Stimulated activated CD4-positive, alpha-beta T cell treated with anti-CD3 and anti-CD28 coated beads, Interleukin-12 subunit alpha, Interleukin-12 subunit beta, amount 100 ng/mL, for 48 hours (primary cell): ENCODE results near the gene HIVEP2.
A peak's percentile ranks its signal among the peaks of the same experiment; 100 is the strongest.

Source experiments
- DNase-seq, 3 donors: peaks; one replicate each; pipeline ENCODE4 v3.0.0-alpha.2; 2020; ENCODE audit warnings: low read depth in 2 of 3, low spot score in 1 of 3

Gene HIVEP2

DNA sequence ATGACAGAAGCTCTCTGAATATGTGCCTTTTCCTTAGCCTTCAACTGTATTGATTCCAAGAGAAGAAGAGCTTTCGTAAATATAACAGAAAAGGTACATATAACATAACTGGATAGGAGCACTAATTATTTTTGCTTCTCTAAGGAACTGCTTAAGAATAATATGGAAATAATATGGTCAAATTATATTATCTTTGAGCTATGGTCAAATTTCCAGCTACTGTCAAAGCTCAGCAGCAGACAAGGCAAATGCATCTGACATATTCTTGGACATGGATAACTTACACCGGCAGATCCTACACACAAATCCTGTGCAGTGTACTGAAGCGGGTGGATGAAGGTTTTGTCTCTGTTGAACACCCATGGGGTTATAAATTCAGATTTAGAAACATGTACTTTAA lies 150.6 kb downstream of the HIVEP2 start:
- DNase-seq: no peak

DNA sequence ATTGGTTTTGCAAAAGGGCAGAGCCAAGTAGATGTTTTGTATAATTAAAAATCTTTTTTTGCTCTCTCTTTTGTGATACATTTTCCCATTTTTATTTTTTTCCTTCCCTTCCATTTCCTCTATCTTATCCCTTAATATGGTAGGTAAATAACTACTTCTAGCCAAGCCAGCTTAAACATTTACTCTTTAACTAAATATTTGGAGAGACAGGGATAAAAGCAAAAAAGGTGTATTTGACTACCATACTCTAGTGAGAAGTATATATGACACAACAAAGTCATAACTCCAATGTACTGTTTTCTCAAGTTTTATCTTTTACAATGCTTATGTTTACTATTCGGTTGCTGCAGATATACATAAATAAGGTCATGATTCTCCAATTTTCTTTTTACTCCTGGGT lies 154.7 kb downstream of the HIVEP2 start:
- no peak for DNase-seq

DNA sequence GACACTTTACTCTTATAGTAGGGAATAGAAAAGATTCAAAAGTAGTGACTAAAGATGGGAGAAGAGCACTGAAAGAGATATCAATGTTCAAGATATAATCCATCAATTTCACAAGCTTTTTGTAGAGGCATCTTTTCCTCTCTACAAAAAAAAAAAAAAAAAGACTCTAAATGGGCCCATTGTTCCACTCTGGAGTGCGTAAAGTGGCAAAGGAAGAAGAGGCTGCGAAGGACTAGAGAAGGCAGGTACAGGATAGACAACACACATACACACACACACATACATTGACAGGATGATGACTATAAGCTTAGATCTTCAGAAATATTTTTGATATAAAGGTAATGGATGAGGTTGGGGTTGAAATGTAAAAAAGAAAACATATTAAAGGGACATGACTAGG lies 157.6 kb downstream of the HIVEP2 start:
- no peak for DNase-seq

DNA sequence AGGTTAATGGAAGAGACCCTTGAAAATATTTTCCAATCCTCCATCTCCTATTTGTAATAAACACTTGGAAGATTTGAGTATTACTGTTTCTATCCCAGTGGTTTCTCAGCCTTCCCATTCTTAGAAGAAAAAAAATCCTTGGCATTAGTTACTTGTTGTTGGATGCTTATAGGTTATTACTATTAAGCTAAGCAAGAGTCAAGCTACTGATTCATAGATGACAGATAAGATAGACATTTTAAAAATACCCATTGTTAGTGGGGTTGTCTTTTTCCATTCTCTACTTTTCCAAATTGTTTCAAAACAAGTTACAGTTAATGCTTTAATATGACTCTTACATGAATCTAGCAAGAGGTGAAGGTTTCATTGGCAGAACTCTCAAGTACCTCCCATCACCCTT lies 158.5 kb downstream of the HIVEP2 start:
- no peak for DNase-seq

DNA sequence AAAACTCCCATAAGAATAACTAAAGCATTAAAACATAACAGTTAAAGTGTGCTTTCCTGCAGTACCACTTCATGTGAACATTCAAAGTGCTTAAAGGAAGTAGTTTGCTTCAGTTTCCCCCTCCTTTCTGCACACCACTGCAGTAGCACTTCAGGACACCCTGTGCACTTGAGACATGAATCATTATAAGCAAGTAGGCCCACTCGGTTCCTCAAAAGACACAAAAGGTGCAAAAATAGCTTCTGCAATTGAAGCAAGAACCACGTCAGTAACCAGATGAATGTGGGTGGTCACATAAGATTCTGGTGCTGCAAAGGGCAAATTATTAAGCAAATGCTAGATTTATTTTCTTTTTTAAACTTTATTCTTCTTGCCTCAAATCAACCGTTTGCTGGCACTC lies 160.6 kb downstream of the HIVEP2 start:
- no peak for DNase-seq

DNA sequence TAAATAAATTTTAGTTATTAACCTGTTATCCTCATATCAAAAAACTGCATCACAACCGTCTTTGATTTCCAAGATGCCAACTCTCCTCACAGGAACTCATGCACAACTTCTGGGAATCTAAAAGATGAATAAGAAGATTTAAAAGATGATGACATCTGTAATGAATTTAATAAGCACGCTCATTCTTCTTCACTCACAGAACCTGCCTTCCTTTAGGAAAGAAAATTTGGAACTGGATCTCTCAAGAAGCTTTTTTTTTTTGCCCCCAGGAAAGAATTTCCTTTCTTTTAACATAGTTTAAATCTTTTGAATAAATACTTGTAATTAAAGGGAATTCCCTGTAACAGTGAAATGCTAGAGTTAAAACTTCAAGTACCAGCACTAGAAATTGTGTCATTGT lies 161.5 kb downstream of the HIVEP2 start:
- DNase-seq: no peak

DNA sequence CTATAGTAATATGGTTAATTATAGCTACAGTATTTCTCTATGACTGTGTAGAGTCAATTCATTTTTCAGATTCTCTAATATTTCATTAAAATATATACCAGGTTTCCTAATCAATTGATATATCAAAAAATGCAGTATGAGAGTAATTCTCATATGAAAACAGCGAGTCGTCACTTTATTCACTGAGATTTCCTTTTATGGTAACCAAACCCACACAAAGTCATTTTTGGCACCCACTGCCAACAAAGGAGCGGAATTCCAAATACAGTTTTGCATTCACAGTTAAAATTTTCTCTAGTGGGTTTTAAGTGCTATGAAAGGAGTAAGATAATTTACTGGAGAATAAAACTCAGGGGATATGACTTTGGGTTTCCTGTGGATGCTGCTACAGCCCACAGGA lies 163.8 kb downstream of the HIVEP2 start:
- no peak for DNase-seq

DNA sequence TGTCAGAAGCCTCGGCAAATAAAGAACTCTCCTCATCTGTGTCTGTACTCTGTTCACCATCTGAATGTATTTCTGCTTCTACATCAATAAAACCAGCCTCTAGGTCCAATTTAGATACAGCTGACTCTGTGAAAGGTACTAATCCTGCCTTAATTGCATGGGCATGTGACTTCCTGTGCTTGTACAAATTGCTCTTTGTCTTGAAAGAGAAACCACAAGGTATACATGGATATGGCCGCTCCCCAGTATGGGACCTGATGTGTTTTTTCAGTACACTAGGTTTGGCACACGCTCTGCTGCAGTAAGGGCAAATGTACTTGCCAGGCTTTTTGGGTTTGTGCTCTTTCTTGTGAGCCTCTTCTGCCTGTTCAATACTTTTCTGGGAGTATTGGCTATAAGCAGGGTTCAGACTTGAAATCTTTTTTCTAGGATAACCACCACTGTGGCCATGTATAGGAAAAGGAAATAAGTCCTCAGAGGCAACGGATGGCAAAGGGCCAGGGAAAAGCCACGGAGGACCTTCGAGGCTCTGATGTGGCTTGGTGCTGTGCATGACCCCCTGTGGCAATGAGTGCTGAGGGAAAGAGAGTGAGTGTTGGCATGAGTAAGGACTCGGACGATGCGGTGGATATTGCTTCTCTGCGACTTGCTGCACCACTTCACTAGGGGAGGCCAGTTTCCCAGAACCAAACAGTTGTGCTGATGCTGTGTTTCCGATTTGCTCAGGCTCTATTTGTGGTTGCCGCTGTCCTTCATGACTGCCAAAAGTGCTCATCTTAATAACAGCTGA lies 170.9 kb downstream of the HIVEP2 start:
- DNase-seq: no peak

DNA sequence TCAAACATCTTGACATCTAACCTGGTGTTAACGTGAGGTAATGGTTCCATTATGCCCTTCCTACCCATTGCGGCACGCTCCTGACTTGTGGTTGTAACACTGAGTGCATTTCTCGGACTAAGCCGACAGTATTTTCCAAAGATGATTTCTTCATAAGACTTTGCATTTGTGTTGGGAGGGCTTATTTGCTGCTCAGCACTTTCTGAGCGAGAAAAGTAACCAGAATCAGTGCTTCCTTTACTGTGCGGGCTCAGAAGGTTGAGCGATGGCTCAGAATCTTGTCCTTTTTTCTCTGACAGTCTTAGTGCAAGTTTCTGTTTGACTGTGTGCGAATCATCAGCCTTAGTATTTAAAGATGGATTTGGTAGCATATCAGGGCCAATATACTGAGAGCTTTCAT lies 171.7 kb downstream of the HIVEP2 start:
- DNase-seq: peak in 1 of 3 donors; percentile 19

DNA sequence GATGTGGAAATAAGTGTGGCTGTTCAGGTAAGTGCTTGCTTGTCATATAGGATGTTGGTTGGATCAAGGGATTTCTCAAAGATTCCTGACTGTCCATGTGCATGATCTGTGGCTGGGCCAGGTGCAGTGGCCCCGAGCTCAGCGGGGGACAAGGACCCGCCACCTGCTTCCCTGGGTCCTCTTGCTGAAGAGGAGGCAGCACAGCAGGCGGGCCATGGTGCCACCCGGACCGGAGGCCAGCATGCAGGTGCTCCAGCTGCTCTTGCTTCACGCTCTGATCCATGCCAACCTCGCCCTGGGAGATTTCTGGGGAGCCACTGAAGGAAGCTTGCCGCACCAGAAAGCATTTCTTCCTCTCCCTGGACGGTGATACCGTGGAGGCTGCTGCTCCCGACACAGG lies 173.8 kb downstream of the HIVEP2 start:
- no peak for DNase-seq

DNA sequence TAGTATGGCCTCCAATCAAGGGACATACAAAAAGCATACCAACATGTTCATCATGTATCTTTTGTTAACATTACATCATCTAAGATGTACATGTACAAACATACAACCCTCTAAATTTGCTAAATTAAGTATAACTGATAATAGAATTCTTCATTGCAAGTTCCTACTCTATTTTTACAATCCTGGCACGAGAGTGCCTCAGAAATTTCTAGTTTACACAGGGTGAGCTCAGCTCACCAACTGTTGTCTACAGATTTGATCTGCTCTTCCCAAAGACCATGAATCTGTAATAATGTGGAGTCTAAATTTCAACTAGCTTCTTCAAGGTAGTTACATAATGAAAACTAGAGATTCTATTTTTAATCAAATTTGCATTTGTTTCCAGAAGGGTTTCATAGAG lies 179.7 kb downstream of the HIVEP2 start:
- DNase-seq: no peak

DNA sequence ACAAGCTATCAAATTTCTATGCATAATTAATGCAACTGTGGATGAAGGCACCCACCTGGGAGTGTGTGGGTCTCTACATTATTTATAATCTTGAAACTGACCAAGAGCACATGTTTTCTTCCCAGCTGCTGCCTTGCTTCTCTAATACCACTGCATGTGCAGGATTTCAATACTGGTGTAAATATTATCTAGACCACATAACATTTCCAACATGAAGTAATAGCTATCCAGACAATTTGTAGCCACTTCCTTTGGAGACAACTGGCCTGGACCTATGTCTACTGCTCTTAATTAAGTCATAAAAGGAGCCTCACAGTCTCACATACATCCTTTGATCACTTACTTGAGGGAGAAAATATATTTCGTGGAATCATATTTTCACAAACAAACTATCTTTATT lies 180.7 kb downstream of the HIVEP2 start:
- no peak for DNase-seq

DNA sequence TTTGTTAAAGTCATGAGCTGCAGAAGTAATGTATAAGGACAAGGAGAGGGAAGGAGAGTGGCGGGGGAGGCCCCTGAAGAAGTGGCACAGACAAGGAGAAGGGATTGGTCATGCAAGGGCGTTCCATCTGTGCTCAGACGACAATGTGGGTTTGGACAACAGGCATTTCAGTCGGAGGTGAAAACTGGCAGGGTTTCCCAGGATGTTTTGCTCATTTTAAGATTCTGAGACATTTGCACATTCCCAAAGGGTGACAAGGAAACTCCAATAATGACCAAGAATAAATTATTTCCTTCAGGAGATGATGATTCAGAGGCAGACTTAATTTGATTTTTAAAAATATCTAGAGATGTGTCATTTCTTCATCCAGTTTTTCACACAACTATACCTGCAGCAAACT lies 181.8 kb downstream of the HIVEP2 start:
- DNase-seq: no peak

DNA sequence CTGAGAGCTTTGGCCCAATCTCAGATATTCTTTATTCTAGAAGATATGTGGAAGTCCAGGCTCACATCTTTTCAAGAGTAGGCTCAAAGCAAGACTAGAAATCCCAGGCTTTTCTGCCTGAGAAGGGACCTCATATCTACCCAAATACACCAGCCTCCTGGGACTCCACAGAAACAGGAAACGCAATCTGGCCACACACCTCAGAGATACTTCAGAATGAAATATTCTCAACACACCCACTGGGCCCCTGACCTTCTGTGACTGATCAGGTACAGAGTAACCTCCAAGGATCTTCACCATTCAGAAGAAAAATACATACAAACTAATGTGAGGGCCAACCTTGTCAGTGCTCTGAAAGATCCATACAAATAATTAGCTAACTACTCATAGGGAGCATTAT lies 183.2 kb downstream of the HIVEP2 start:
- DNase-seq: no peak

DNA sequence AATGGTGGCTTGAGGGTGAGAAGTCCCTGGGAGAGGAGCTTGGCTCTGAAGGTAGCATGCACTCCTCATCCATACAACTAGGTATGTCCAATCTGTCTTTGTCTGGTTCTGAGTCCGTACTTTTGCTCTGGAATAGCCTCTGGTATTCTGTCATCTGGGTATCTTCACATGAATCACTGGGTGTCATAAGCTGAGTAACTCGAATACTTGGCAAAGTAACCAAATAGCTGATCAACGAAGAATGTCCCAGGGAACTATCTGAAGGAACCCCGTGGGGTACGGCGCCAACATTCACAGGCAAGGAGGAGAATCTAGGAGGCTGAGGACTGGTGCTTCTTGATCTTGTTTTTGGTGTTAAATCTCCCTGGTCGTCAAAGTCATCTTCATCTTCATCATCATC lies 184.8 kb downstream of the HIVEP2 start:
- DNase-seq: no peak

DNA sequence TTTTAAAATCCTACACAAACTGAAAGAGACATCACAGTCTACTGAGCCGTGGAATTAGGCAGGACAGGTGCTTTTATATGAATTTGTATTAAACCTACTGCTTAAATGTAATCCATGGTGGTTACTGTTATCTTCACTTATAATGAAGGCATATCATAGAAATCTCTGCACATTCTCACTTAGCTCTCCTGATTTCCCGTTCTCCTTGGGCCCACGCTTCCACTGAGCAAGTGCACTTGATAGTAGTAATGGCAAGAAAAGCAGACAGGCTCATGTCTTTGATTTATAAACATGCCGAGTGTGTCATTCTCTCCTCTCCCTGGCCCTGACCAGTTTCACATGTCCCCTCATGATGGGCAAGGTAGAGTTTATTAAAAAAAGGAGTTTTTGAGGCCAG lies 186.3 kb downstream of the HIVEP2 start:
- DNase-seq: no peak

DNA sequence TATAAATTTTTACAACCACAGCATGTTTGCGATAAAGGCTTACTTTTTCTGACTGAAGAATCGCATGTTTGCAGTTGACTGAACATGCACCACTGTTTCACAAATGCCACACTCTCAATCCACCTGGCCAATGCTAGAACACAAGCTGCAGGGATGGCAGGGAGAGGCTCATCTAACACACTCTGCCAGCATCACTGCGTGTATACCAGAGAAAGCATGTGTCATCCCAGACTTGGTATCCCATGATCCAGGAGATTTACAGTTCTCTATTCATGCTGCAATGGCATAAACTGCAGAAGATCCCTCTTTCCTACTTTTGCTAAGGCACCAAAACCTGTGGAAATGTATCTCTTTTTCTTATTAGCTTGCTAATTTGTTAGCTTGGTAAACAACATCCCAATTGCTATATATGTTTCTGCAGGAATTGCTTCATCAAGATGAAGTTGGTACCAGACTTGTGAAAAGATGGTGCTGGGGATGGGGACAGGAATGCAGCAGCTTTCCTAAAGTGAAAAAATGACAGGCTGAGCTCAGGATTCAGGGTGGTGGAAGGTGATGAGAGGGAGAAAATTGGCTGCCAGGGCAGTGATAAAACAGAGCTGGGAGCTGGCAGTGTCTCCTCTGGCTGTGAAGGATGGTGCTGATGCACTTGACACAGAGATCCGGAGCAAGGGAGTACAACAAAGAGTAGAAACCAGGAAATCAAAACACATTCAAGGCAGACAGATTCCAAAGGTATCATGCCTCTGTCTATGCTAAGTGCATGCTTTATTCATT lies 186.9 kb downstream of the HIVEP2 start:
- DNase-seq: no peak

DNA sequence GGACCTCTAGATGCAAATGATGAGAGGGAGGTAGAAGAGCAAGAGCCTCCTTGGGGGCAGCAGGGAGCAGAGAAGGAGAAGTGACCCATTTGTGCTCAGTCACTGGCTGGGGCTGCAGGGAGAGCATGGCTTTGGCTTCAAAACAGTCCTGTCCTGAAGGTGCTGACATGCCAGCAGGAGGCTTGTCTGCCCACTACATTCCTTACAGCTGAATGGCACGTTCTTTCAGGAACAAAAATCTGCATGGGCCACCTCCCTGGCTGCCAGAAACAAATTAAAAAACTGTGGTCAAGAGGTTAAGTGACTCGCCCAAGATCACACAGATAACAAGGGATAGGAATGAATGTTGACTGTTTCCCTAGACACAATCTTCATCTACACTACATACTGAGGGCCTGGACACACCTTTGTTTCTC lies 188.8 kb downstream of the HIVEP2 start:
- DNase-seq: no peak

DNA sequence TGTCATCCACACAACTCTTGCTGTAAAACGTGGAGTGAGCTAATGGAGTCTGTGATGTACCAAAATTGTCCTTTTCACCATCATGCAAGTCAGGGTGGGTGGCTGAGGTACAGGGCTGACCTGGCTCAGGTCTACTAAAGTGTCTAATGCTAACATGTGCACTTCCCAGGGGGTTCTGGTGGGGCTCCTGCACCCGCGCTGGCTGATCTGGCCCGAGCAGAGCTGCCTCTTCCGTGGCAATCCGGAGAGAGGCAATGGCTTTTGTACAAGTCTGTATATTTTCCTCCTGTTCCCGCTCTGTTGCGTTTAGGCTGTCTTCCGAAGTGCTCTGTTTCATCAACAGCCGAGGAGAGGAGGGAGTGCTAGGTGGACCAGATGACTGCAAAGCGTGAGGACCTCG lies 191.8 kb downstream of the HIVEP2 start:
- DNase-seq: no peak

DNA sequence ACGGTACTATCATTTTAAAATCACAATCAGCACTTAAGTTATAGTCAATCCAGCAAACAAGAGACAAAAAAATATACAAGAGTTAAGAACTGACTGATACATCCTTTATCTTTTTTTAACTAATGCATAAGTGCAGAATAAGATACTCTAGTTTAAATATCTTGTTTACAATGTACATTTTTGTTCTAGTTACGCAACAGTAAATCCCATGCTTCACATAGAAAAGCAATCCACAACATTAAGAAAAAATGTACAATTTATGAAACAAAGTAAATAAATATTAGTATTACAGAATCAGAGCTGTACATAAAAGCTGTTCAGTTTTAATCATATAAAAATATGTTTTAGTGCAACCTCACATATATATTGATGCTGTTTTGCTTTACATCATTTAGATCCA lies 192.6 kb downstream of the HIVEP2 start:
- no peak for DNase-seq

DNA sequence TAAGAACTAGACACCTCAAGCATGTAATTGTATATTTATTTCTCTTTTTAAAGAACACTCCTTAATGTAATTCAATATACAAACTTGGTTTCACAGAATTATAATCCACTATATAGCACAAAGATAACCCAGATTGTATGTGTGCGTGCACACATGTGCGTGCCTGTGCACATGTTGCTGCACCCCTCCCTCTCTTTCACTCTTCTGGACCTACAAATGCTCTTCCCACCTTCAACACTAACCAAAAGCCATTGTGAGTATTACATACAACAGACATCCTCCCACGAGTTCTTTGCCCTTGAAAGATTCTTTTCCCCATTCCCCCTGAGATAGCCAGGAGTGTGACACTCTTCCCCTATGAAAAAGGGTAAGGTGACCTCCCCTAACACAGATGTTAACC lies 193.5 kb downstream of the HIVEP2 start:
- DNase-seq: no peak

DNA sequence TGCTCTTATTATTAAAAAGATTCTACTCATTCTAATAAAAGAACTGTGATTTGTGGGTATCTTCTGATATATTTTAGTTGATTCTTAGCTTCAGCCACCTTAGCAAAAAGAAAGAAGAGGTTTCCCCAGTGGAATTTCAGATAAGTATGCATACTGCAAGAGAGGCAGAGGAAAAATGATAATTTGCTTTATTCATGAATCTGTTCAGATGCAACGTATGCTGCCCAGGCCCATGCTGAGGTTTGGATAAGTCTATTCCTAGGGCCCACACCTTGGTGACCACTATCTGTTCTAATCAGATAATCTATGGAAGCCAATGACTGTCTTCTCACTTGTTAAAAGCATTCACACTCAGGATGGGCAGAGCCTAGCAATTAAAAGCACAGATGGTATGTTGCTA lies 194.0 kb downstream of the HIVEP2 start:
- no peak for DNase-seq

DNA sequence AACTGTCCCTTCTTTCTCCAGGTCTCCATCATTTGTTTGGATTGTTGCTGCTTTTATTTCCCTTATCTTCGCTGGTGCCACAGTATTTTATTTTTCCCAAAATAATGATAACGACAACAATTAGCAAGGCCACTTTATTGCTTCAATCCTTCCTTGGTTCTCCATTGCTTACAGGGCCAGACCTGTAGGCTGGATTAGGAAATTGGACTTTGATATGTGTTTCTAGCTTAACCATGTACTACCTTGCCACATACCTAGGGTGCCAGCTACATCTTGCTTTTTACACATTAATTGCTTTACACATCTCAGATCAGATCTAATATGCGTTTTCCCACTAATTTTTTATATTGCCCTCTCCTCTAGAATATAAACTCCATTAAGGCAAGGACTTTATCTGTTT lies 195.4 kb downstream of the HIVEP2 start:
- no peak for DNase-seq
